GM13977 (cell line): Measurements from ENCODE around the gene SOX9.

Experiments used
- DNase-seq: peaks from one replicate; pipeline ENCODE4 v3.0.0; 2012; ENCODE audit warnings: low spot score
- in situ Hi-C: fragments of 300-500 bp; cut with MboI; formaldehyde crosslinking; loops from one replicate; pipeline ENCODE4 v1.12.0; 2022; ENCODE audit warnings: low sequenced_read_pairs, low pct_unique_long_range_greater_than_20kb, mixed read lengths, inconsistent platforms; ENCODE audit not compliant: unreplicated experiment
- TF ChIP-seq, protein P1 (sequence below): IDR thresholded peaks from 2 replicates; pipeline ENCODE4 v1.5.1; 2012; ENCODE audit warnings: mild to moderate bottlenecking, control low read depth; ENCODE audit not compliant: insufficient read depth; ENCODE audit errors: extremely low read depth, missing control alignments

The SOX9 gene

DNA sequence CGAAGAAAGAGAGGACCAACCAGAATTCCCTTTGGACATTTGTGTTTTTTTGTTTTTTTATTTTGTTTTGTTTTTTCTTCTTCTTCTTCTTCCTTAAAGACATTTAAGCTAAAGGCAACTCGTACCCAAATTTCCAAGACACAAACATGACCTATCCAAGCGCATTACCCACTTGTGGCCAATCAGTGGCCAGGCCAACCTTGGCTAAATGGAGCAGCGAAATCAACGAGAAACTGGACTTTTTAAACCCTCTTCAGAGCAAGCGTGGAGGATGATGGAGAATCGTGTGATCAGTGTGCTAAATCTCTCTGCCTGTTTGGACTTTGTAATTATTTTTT lies 3.6 kb downstream of the SOX9 start:
- DNase-seq: no peak
- in situ Hi-C loops: loop anchor here (25.0 kb wide), 1 partner anchor 413 kb away; no protein-coding TSS in a partner anchor
- TF ChIP-seq, protein P1, sequence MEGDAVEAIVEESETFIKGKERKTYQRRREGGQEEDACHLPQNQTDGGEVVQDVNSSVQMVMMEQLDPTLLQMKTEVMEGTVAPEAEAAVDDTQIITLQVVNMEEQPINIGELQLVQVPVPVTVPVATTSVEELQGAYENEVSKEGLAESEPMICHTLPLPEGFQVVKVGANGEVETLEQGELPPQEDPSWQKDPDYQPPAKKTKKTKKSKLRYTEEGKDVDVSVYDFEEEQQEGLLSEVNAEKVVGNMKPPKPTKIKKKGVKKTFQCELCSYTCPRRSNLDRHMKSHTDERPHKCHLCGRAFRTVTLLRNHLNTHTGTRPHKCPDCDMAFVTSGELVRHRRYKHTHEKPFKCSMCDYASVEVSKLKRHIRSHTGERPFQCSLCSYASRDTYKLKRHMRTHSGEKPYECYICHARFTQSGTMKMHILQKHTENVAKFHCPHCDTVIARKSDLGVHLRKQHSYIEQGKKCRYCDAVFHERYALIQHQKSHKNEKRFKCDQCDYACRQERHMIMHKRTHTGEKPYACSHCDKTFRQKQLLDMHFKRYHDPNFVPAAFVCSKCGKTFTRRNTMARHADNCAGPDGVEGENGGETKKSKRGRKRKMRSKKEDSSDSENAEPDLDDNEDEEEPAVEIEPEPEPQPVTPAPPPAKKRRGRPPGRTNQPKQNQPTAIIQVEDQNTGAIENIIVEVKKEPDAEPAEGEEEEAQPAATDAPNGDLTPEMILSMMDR: no peak

GRCh38 chr17:72125226-72125651 lies 4.4 kb downstream of the SOX9 start:
- no peak for DNase-seq
- in situ Hi-C loops: no loop called here
- TF ChIP-seq, protein P1: no peak

DNA sequence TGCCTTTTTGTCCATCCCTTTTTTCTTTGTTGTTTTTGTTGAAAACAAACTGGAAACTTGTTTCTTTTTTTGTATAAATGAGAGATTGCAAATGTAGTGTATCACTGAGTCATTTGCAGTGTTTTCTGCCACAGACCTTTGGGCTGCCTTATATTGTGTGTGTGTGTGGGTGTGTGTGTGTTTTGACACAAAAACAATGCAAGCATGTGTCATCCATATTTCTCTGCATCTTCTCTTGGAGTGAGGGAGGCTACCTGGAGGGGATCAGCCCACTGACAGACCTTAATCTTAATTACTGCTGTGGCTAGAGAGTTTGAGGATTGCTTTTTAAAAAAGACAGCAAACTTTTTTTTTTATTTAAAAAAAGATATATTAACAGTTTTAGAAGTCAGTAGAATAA lies 4.9 kb downstream of the SOX9 start:
- no peak for DNase-seq
- in situ Hi-C loops: no loop called here

DNA sequence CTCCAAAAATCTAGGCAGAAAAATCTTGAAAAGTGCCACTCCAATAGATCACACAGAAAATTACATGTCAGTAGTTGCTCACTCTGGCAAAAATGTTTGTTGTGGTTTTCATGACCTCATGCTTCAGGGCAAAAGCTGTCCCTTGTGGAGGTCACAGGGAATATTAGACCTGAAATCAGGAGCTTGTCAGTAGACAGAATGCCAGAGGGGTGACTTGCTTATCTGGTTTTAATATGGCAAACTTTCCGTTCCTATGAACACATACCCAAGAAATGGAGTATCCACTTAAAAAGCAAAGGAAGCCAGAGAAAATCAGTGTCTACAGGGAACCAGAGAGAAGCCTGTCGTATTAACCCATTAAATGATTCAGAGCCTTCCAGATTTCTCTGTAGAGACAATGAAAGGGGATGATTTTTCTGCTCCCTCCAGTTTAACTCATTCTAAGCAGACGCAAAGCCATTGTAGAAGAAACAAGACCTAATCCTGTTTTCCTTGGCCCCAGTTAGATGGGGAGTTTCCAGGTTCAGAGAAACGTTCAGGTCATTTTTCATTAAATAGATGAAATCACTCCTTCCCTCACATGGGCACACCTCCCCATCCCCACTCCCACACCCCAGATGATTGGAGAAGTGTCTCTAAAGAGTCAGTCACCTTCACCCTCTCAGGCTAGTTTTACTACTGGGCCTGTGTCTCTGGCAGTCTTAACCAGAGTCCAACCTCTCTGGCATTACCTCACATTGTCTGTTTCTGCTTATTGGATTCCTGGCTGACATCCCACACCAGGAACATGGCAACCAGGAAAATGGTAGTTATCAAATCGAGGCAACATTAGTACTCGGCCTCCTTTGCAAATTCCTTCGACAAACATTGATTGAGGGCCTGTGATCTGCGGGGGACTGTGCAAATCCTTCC lies 6.0 kb downstream of the SOX9 start:
- DNase-seq: no peak
- in situ Hi-C loops: no loop called here
- TF ChIP-seq, protein P1: no peak

More for the DNA sequence above, 4.9 kb downstream of the SOX9 start:
- TF ChIP-seq, protein P1: no peak

DNA sequence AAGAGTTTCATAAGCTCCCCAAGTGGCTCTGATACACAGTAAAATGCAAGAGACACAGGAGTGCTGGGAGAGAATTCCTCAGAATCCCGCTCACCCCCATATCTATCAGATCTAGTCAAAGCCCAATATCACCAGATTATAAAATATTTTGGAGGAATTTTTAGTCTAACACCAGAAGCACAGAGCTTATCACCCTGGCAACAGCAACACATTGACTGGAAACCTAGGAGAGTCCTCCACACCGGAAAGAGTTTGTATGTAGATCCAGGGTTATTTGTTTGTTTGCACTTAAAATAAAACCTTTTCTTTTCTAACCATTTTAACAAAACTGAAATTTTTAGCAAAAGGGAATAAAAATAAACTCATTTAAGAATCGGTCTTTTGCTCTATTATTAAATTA lies 7.2 kb downstream of the SOX9 start:
- in situ Hi-C loops: no loop called here
- TF ChIP-seq, protein P1: no peak
- DNase-seq: no peak

DNA sequence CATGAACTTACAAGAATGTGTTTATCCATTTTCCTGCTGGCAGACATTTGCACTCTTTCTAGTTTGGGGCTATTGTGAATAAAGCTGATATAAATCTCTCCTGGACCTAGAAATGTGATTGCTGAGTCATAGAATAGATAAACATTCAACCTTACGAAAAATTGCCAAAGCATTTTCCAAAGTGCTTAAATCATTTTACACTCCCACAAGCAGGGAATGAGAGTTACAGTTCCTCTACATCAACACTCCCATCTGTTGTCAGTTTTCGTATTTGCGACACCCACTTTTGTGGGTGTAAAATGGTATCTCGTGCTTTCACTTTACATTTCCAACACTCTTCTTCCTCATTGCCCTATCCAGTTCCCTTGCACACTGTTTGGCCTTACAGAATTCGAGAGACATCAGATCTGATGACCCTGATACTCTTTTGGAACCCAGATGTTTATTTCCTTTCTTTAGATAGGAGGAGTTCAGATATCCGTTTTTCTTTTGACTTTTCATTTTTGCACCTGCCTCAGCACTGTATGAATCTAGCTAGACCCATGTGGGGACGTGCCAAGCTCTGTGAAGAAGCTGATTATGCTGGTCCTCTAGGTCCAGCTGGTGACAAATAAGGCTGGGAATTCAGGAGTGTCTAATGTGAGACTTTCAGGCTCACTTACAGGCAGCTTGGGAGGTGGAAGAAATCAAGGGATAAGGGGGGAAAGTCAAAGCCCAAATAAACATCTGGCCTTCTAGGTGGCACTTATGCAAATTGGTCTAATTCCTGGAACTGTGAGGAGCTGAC lies 14.0 kb downstream of the SOX9 start:
- in situ Hi-C loops: no loop called here
- DNase-seq: no peak
- TF ChIP-seq, protein P1: no peak
